A673 (cell line): ENCODE results near the gene TLCD1. TPM values are rescaled to one million over a fixed set of nuclear protein-coding genes. Genes with fewer than 3 reads are reported as not detected.
A peak's percentile ranks its signal among the peaks of the same experiment; 100 is the strongest.

ENCODE experiments used
- BruUV-seq: library from RNA; stranded (reverse); fragments of 400-500 nt; replicated peaks from 2 replicates; lab custom pipeline; 2021; lab: Mats Ljungman, UMichigan
- CTCF ChIA-PET: fragments of 300-600 bp; sonication (Branson Sonifier 250); formaldehyde crosslinking; loops from one replicate; lab custom pipeline; 2022; ENCODE audit warnings: antibody characterized with exemption; lab: Charles Lee
- POLR2A ChIA-PET: fragments of 300-600 bp; sonication (Branson Sonifier 250); formaldehyde crosslinking; loops from one replicate; lab custom pipeline; 2022; ENCODE audit warnings: antibody characterized with exemption; ENCODE audit not compliant: low non-redundant PET; lab: Charles Lee
- DNase-seq: peaks from one replicate; pipeline ENCODE4 v3.0.0-alpha.2; 2015; ENCODE audit warnings: low spot score
- H3K27ac ChIP-seq: fragments of 200-600 bp; sonication (generic); 2 replicates; pipeline ENCODE4 v1.5.1; 2016; ENCODE audit warnings: mixed run types, low read depth, mild to moderate bottlenecking, mixed read lengths, antibody characterized with exemption, low read length; ENCODE audit not compliant: poor library complexity, severe bottlenecking
- H3K27me3 ChIP-seq: fragments of 200-600 bp; sonication (generic); replicated peaks from 2 replicates; pipeline ENCODE4 v1.6.1; 2017; ENCODE audit warnings: mixed run types, low read depth, mild to moderate bottlenecking, mixed read lengths, antibody characterized with exemption, low read length; ENCODE audit not compliant: insufficient read depth, poor library complexity
- H3K36me3 ChIP-seq: fragments of 200-600 bp; sonication (generic); 2 replicates; pipeline ENCODE4 v1.6.1; 2016; ENCODE audit warnings: mixed run types, mild to moderate bottlenecking, mixed read lengths, antibody characterized with exemption, low read length; ENCODE audit not compliant: insufficient read depth, poor library complexity, severe bottlenecking
- H3K4me1 ChIP-seq: fragments of 200-600 bp; sonication (generic); 2 replicates; pipeline ENCODE4 v1.6.1; 2017; ENCODE audit warnings: mixed run types, mild to moderate bottlenecking, mixed read lengths, antibody characterized with exemption, low read length; ENCODE audit not compliant: insufficient read depth, poor library complexity, severe bottlenecking
- H3K4me3 ChIP-seq: fragments of 200-600 bp; sonication (generic); 2 replicates; pipeline ENCODE4 v1.5.1; 2016; ENCODE audit warnings: low read depth, mixed run types, mild to moderate bottlenecking, mixed read lengths, low read length; ENCODE audit not compliant: poor library complexity, severe bottlenecking
- H3K9me3 ChIP-seq: fragments of 200-600 bp; sonication (generic); 2 replicates; pipeline ENCODE4 v1.6.1; 2016; ENCODE audit warnings: mixed run types, low read depth, mild to moderate bottlenecking, mixed read lengths, antibody characterized with exemption, low read length; ENCODE audit not compliant: poor library complexity, severe bottlenecking
- CTCF ChIP-seq: fragments of 300-800, 200-600 bp; sonication (generic); conservative IDR thresholded peaks from 2 replicates; pipeline ENCODE4 v1.5.1; 2017; ENCODE audit warnings: low read depth, mild to moderate bottlenecking, antibody characterized with exemption, low read length, moderate library complexity, mixed read lengths
- EZH2 ChIP-seq: fragments of 200-600 bp; sonication (generic); IDR thresholded peaks from 2 replicates; pipeline ENCODE4 v1.6.1; 2017; ENCODE audit warnings: borderline replicate concordance, low read depth, mild to moderate bottlenecking, mixed read lengths, antibody characterized with exemption, low read length; ENCODE audit not compliant: poor library complexity, severe bottlenecking
- intact Hi-C: fragments of 100-400 bp; cut with micrococcal nuclease; formaldehyde crosslinking; loops from one replicate; pipeline ENCODE4 v1.10.0; 2022; ENCODE audit not compliant: unreplicated experiment
- total RNA-seq: library from RNA; stranded (reverse); gene quantifications from 2 replicates; pipeline ENCODE4 v1.2.3, GENCODE V29; 2021

TLCD1 gene
- total RNA-seq, 1 experiment from 2014 or later, result 3.8 TPM

DNA sequence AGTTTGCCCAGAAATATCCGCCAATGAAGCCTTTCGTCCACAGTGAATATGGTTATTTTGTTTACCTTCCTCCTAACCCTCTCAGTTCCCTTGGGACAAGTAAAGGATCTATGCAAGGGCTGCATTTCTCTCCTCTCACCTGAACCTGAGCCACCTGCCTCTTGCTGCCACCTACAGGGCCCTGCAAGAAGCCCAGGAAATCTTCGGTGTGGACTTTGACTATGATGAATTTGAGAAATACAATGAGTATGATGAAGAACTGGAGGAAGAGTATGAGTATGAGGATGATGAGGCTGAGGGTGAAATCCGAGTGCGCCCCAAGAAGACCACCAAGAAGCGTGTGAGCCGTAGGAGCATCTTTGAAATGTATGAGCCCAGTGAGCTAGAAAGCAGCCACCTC, 50.1 kb downstream of the TLCD1 start:
- TF ChIP-seq CTCF (peak; percentile 36), EZH2 (no peak)
- DNase-seq, result no peak
- BruUV-seq, result no TSS peak
- H3K9me3 ChIP-seq, result no peaks in the 10 kb centered on the region
- H3K27ac ChIP-seq, result no peak overlapping the region
- ChIA-PET POLR2A (no interaction called here), CTCF (interaction anchor here (0.7 kb wide), 1 partner anchor 26 kb away, joined by 3 read pairs; no protein-coding TSS in a partner anchor)
- H3K4me3 ChIP-seq, result no peak overlapping the region
- peaks cover 87% of the 10 kb centered on the region for H3K36me3 ChIP-seq
- intact Hi-C loops, result no loop called here
- H3K4me1 ChIP-seq, result no peaks in the 10 kb centered on the region
- no peaks in the 10 kb centered on the region for H3K27me3 ChIP-seq

GRCh38 chr17:28675490-28675889, 50.5 kb downstream of the TLCD1 start:
- intact Hi-C loops, result no loop called here
- ChIA-PET CTCF (no interaction called here), POLR2A (no interaction called here)
- Histone ChIP-seq H3K27ac (no peak overlapping the region), H3K4me1 (no peaks in the 10 kb centered on the region), H3K36me3 (peaks cover 86% of the 10 kb centered on the region), H3K9me3 (no peaks in the 10 kb centered on the region), H3K27me3 (no peaks in the 10 kb centered on the region), H3K4me3 (no peak overlapping the region)
- DNase-seq, result no peak
- TF ChIP-seq CTCF (no peak), EZH2 (no peak)
- BruUV-seq, result no TSS peak

Other genes starting within 250 kb of the TLCD1 start
- not detected in 2 replicates for gene FOXN1, start 219.9 kb downstream of the TLCD1 start, total RNA-seq
- gene UNC119, start 173.6 kb downstream of the TLCD1 start, total RNA-seq, result 44.6 and 46.8 TPM in 2 replicates
- gene PIGS, start 154.7 kb downstream of the TLCD1 start, total RNA-seq, result 51.6 and 64.8 TPM in 2 replicates
- 9.7 and 12.0 TPM in 2 replicates for gene ALDOC, start 149.3 kb downstream of the TLCD1 start, total RNA-seq
- gene SPAG5, start 127.2 kb downstream of the TLCD1 start, total RNA-seq, result 213 and 219 TPM in 2 replicates
- 34.6 and 36.8 TPM in 2 replicates for gene RSKR, start 112.0 kb downstream of the TLCD1 start, total RNA-seq
- gene BLTP2, start 81.1 kb downstream of the TLCD1 start, total RNA-seq, result 176 and 198 TPM in 2 replicates
- 41.1 and 41.6 TPM in 2 replicates for gene SDF2, start 64.3 kb downstream of the TLCD1 start, total RNA-seq
- 103 and 105 TPM in 2 replicates for gene SUPT6H, start 64.0 kb downstream of the TLCD1 start, total RNA-seq
- gene PROCA1, start 14.3 kb downstream of the TLCD1 start, total RNA-seq, result 4.6 and 7.8 TPM in 2 replicates
- gene RAB34, start 8.4 kb downstream of the TLCD1 start, total RNA-seq, result 158 and 165 TPM in 2 replicates
- 1,563 and 1,683 TPM in 2 replicates for gene RPL23A, start 6.2 kb downstream of the TLCD1 start, total RNA-seq
- gene NEK8, start 2.6 kb upstream of the TLCD1 start, total RNA-seq, result 3.9 and 4.2 TPM in 2 replicates
- 128 TPM in 2 replicates for gene TRAF4, start 17.8 kb upstream of the TLCD1 start, total RNA-seq
- gene FAM222B, start 116.6 kb upstream of the TLCD1 start, total RNA-seq, result 27.3 and 31.8 TPM in 2 replicates
- 80.5 and 85.2 TPM in 2 replicates for gene ERAL1, start 128.8 kb upstream of the TLCD1 start, total RNA-seq
- 79.1 and 112 TPM in 2 replicates for gene FLOT2, start 171.5 kb upstream of the TLCD1 start, total RNA-seq
- 37.3 and 41.9 TPM in 2 replicates for gene DHRS13, start 176.8 kb upstream of the TLCD1 start, total RNA-seq
- 63.3 and 73.4 TPM in 2 replicates for gene PHF12, start 225.3 kb upstream of the TLCD1 start, total RNA-seq